Endothelial cell of umbilical vein (primary cell): Measurements from ENCODE around the gene SLC38A8. TPM values are rescaled to one million over a fixed set of nuclear protein-coding genes. Genes with fewer than 3 reads are reported as not detected.

Experiments used
- BruUV-seq: library from RNA; stranded (reverse); fragments of 400-500 nt; replicated peaks from 2 replicates; lab custom pipeline; 2021; lab: Mats Ljungman, UMichigan
- CTCF ChIA-PET: fragments of 300-600, 350-600 bp; sonication (Branson Sonifier 250); formaldehyde crosslinking; loops from one replicate; lab custom pipeline; 2021; ENCODE audit warnings: antibody characterized with exemption, inconsistent platforms; lab: Charles Lee
- POLR2A ChIA-PET: fragments of 300-600, 350-600 bp; sonication (Branson Sonifier 250); formaldehyde crosslinking; loops from one replicate; lab custom pipeline; 2021; ENCODE audit warnings: antibody characterized with exemption, inconsistent platforms; lab: Charles Lee
- DNase-seq: peaks from one replicate; pipeline ENCODE4 v3.0.0-alpha.2; 2011; ENCODE audit warnings: low read depth, low spot score
- FAIRE-seq: peaks from 2 replicates; lab custom pipeline; 2011; peaks lifted over from hg19 to GRCh38; lab: Jason Lieb, UNC
- H2AFZ ChIP-seq: 2 replicates; pipeline ENCODE4 v1.6.0; 2012; ENCODE audit warnings: low read depth, low read length, control low read depth, inconsistent platforms
- H3K27ac ChIP-seq: 2 replicates; pipeline ENCODE4 v1.5.1; 2011; ENCODE audit warnings: low read depth, mild to moderate bottlenecking, control low read depth, low read length, moderate library complexity; ENCODE audit not compliant: insufficient read depth
- H3K27me3 ChIP-seq, 2 experiments: 2 replicates each; pipeline versions ENCODE4 v1.6.0 to v1.6.1; 2011; ENCODE audit warnings: low read length in 2 of 2, mixed read lengths in 1 of 2; ENCODE audit not compliant: control insufficient read depth in 2 of 2, insufficient read depth in 2 of 2
- H3K36me3 ChIP-seq, 2 experiments: 2 replicates in 1 of 2; 3 replicates in 1 of 2; pipeline ENCODE4 v1.5.1; 2011; ENCODE audit warnings: low read length in 2 of 2, mild to moderate bottlenecking in 1 of 2, moderate library complexity in 1 of 2; ENCODE audit not compliant: control insufficient read depth in 2 of 2, insufficient read depth in 2 of 2; ENCODE audit errors: extremely low read depth in 1 of 2
- H3K4me1 ChIP-seq: 3 replicates; pipeline ENCODE4 v1.5.1; 2011; ENCODE audit warnings: mild to moderate bottlenecking, low read length; ENCODE audit not compliant: control insufficient read depth, insufficient read depth; ENCODE audit errors: extremely low read depth
- H3K4me2 ChIP-seq: 2 replicates; pipeline ENCODE4 v1.6.1; 2011; ENCODE audit warnings: low read length, control low read depth, mixed read lengths; ENCODE audit not compliant: insufficient read depth
- H3K4me3 ChIP-seq, 3 experiments: fragments of 200-600 bp in 1 of 3; sonication (generic), shearing (Covaris generic) in 1 of 3; replicated peaks in 1 of 3; 2 replicates each; pipeline ENCODE4 v1.5.1; 2011 to 2016; ENCODE audit warnings: control low read depth in 3 of 3, low read length in 3 of 3, mild to moderate bottlenecking in 2 of 3, inconsistent platforms in 1 of 3, low read depth in 1 of 3, moderate library complexity in 1 of 3; ENCODE audit not compliant: insufficient read depth in 1 of 3
- H3K79me2 ChIP-seq: 2 replicates; pipeline ENCODE4 v1.6.0; 2012; ENCODE audit warnings: low read length, inconsistent platforms; ENCODE audit not compliant: control insufficient read depth, insufficient read depth
- H3K9ac ChIP-seq: replicated peaks from 2 replicates; pipeline ENCODE3; 2011; ENCODE audit warnings: low read length, control low read depth; ENCODE audit not compliant: insufficient read depth; ENCODE audit errors: extremely low read depth
- H3K9me1 ChIP-seq: replicated peaks from 3 replicates; pipeline ENCODE4 v1.6.0; 2011; ENCODE audit warnings: mild to moderate bottlenecking, low read length; ENCODE audit not compliant: control insufficient read depth, insufficient read depth; ENCODE audit errors: extremely low read depth
- H3K9me3 ChIP-seq: replicated peaks from 2 replicates; pipeline ENCODE4 v1.5.1; 2012; ENCODE audit warnings: low read length, inconsistent platforms; ENCODE audit not compliant: control insufficient read depth, insufficient read depth
- H4K20me1 ChIP-seq: replicated peaks from 2 replicates; pipeline ENCODE3; 2011; ENCODE audit warnings: mild to moderate bottlenecking, low read length; ENCODE audit not compliant: control insufficient read depth, insufficient read depth; ENCODE audit errors: extremely low read depth
- CTCF ChIP-seq, 2 donors: IDR thresholded peaks; 1 replicate in 1 of 2; 2 replicates in 1 of 2; pipeline ENCODE4 v1.5.1; 2011; ENCODE audit warnings: low read length in 2 of 2, mild to moderate bottlenecking in 2 of 2, moderate library complexity in 2 of 2, control low read depth in 1 of 2, inconsistent platforms in 1 of 2, low read depth in 1 of 2; ENCODE audit not compliant: insufficient read depth in 1 of 2; ENCODE audit errors: extremely low read depth in 1 of 2
- EZH2 ChIP-seq: IDR thresholded peaks from 2 replicates; pipeline ENCODE4 v1.6.1; 2012; ENCODE audit warnings: borderline replicate concordance, low read depth, mild to moderate bottlenecking, moderate library complexity, low read length, inconsistent platforms; ENCODE audit not compliant: severe bottlenecking
- FOS ChIP-seq: IDR thresholded peaks from 2 replicates; pipeline ENCODE4 v1.6.1; 2011; ENCODE audit warnings: mild to moderate bottlenecking, low read length, moderate library complexity, borderline replicate concordance; ENCODE audit not compliant: insufficient read depth
- GATA2 ChIP-seq: IDR thresholded peaks from 2 replicates; pipeline ENCODE4 v1.7.0; 2011; ENCODE audit warnings: low read depth, mild to moderate bottlenecking, moderate library complexity, mixed read lengths, low read length; ENCODE audit not compliant: insufficient read length, insufficient read depth
- JUN ChIP-seq: IDR thresholded peaks from 2 replicates; pipeline ENCODE4 v1.6.1; 2011; ENCODE audit warnings: borderline replicate concordance, low read depth; ENCODE audit not compliant: insufficient read length, insufficient read depth
- MAX ChIP-seq: IDR thresholded peaks from 2 replicates; pipeline ENCODE4 v1.6.1; 2011; ENCODE audit not compliant: insufficient read depth, insufficient read length
- MYC ChIP-seq: IDR thresholded peaks from one replicate; pipeline ENCODE4 v1.6.1; 2011; ENCODE audit warnings: mild to moderate bottlenecking, low read depth, low read length
- POLR2A ChIP-seq: IDR thresholded peaks from 2 replicates; pipeline ENCODE4 v1.6.1; 2012; ENCODE audit warnings: low read depth, mild to moderate bottlenecking, control low read depth, low read length
- POLR2AphosphoS5 ChIP-seq: IDR thresholded peaks from 2 replicates; pipeline ENCODE4 v1.6.1; 2012; ENCODE audit warnings: low read depth, mild to moderate bottlenecking, control low read depth, low read length, moderate library complexity; ENCODE audit not compliant: insufficient read depth
- dilution Hi-C: fragments of 300-500 bp; cut with MboI; formaldehyde crosslinking; loops from one replicate; pipeline ENCODE4 v1.15.0; 2019; ENCODE audit warnings: low sequenced_read_pairs; ENCODE audit not compliant: extremely low pct_ligation_motif_present
- intact Hi-C: fragments of 100-400 bp; cut with micrococcal nuclease; formaldehyde crosslinking; loops from one replicate; pipeline ENCODE4 v1.10.0; 2022
- polyA plus RNA-seq, 4 experiments: library from polyadenylated mRNA; depleted of rRNA in 3 of 4; stranded (reverse) in 3 of 4; unstranded in 1 of 4; fragments of >200 nt; gene quantifications; 2 replicates each; pipeline versions ENCODE4 v1.2.1 to v1.2.3, GENCODE V29; 2011 to 2012; ENCODE audit warnings: missing spikeins in 1 of 4
- total RNA-seq: library from RNA; stranded (reverse); gene quantifications from 2 replicates; pipeline ENCODE4 v1.2.3, GENCODE V29; 2021

The SLC38A8 gene
- total and polyA plus RNA-seq, 2 donors (not counting 3 experiments of a cell fraction or from before 2014, with no cell fraction given), result not detected

GRCh38 chr16:84034516-84034915 is 8.1 kb downstream of the SLC38A8 start:
- intact Hi-C loops, result no loop called here
- Histone ChIP-seq H3K27me3 (no peaks in the 10 kb centered on the region), H4K20me1 (no peaks in the 10 kb centered on the region), H3K9me1 (no peaks in the 10 kb centered on the region), H2AFZ (no peak overlapping the region), H3K9ac (no peak overlapping the region), H3K4me3 (no peak overlapping the region), H3K36me3 (no peaks in the 10 kb centered on the region), H3K9me3 (no peaks in the 10 kb centered on the region), H3K27ac (no peak overlapping the region), H3K4me2 (no peak overlapping the region), H3K4me1 (no peaks in the 10 kb centered on the region), H3K79me2 (no peaks in the 10 kb centered on the region)
- DNase-seq, result no peak
- FAIRE-seq, result no peak
- dilution Hi-C loops, result no loop called here
- ChIA-PET CTCF (no interaction called here), POLR2A (no interaction called here)
- no peak for TF ChIP-seq JUN
- TF ChIP-seq POLR2A, result no peak
- no peak for TF ChIP-seq GATA2
- TF ChIP-seq CTCF (IDR thresholded peaks at IDR 0.05; ENCODE audit: extremely low read depth in 1 of 2, insufficient read depth in 1 of 2, low read depth in 1 of 2, low read length in 2 of 2), result no peak
- no peak for TF ChIP-seq FOS
- TF ChIP-seq MAX, result no peak
- no peak for TF ChIP-seq POLR2AphosphoS5
- no peak for TF ChIP-seq EZH2
- TF ChIP-seq MYC, result no peak
- no TSS peak for BruUV-seq
